K562 (cell line): ENCODE data around the gene MARK2. TPM values are rescaled to one million over a fixed set of nuclear protein-coding genes. Genes with fewer than 3 reads are reported as not detected.

Experiments
- ATAC-seq: fragments of 200-7000 bp; cut with Tn5 transposase; 3 replicates; pipeline ENCODE4 v1.9.1; 2020; ENCODE audit warnings: moderate library complexity
- BruUV-seq: library from RNA; stranded (reverse); fragments of 400-500 nt; replicated peaks from 2 replicates; lab custom pipeline; 2021; lab: Mats Ljungman, UMichigan
- CTCF ChIA-PET: fragments of 300-600 bp; formaldehyde crosslinking; extraction: SDS; loops from one replicate; lab custom pipeline; 2021; ENCODE audit warnings: low intra/inter-chr PET ratio; lab: Yijun Ruan, JAX
- POLR2A ChIA-PET: fragments of 300-600, 350-650 bp; sonication (Branson Sonifier 250); formaldehyde crosslinking; extraction: SDS; loops from one replicate; lab custom pipeline; 2021; ENCODE audit warnings: antibody characterized with exemption, inconsistent platforms; lab: Yijun Ruan, JAX
- DNase-seq, 4 experiments: peaks; one replicate each; pipeline versions ENCODE4 v3.0.0 to v3.0.0-alpha.2; 2011 to 2018; ENCODE audit warnings: low spot score in 3 of 4, mixed read lengths in 3 of 4; ENCODE audit errors: extremely low read depth in 1 of 4
- FAIRE-seq: peaks from 2 replicates; lab custom pipeline; 2011; peaks lifted over from hg19 to GRCh38; lab: Jason Lieb, UNC
- H2AFZ ChIP-seq: 2 replicates; pipeline ENCODE4 v1.6.0; 2011; ENCODE audit warnings: low read depth, low read length, control low read depth, inconsistent platforms
- H3K27ac ChIP-seq: fragments of 200-600 bp; 3 replicates; pipeline ENCODE4 v1.8.0; 2011; ENCODE audit warnings: low read depth, mild to moderate bottlenecking, control low read depth, inconsistent platforms, low read length, moderate library complexity, mixed read lengths; ENCODE audit errors: extremely low read depth
- H3K27me3 ChIP-seq, 2 experiments: fragments of 300-600 bp in 1 of 2; 2 replicates in 1 of 2; 3 replicates in 1 of 2; pipeline versions ENCODE4 v1.6.0 to v1.8.0; 2011; ENCODE audit warnings: inconsistent platforms in 2 of 2, low read length in 2 of 2, mild to moderate bottlenecking in 1 of 2, mixed read lengths in 1 of 2, moderate library complexity in 1 of 2; ENCODE audit not compliant: control insufficient read depth in 2 of 2, insufficient read depth in 2 of 2
- H3K36me3 ChIP-seq: fragments of 300-600 bp; 3 replicates; pipeline ENCODE4 v1.8.0; 2011; ENCODE audit warnings: mild to moderate bottlenecking, low read length, inconsistent platforms; ENCODE audit not compliant: control insufficient read depth, insufficient read depth
- H3K4me1 ChIP-seq, 2 experiments: fragments of 200-600 bp in 1 of 2; replicated peaks in 1 of 2; 2 replicates in 1 of 2; 3 replicates in 1 of 2; pipeline versions ENCODE4 v1.5.1 to v1.8.0; 2011; ENCODE audit warnings: inconsistent platforms in 2 of 2, low read length in 2 of 2, mild to moderate bottlenecking in 1 of 2, mixed read lengths in 1 of 2, moderate library complexity in 1 of 2; ENCODE audit not compliant: control insufficient read depth in 2 of 2, insufficient read depth in 2 of 2
- H3K4me2 ChIP-seq: 2 replicates; pipeline ENCODE4 v1.6.1; 2011; ENCODE audit warnings: low read length, control low read depth, inconsistent platforms, mixed read lengths; ENCODE audit not compliant: insufficient read depth
- H3K4me3 ChIP-seq: fragments of 200-600 bp; sonication (generic), shearing (Covaris generic); 2 replicates; pipeline ENCODE4 v1.5.1; 2016; ENCODE audit warnings: control low read depth, inconsistent platforms
- H3K79me2 ChIP-seq: fragments of 200-600 bp; 3 replicates; pipeline ENCODE4 v1.8.0; 2011; ENCODE audit warnings: low read length, inconsistent platforms; ENCODE audit not compliant: control insufficient read depth, insufficient read depth
- H3K9ac ChIP-seq, 2 experiments: 2 replicates each; pipeline versions ENCODE4 v1.6.0 to v1.6.1; 2011; ENCODE audit warnings: low read depth in 2 of 2, low read length in 2 of 2, control low read depth in 1 of 2, inconsistent platforms in 1 of 2, mild to moderate bottlenecking in 1 of 2, mixed read lengths in 1 of 2; ENCODE audit not compliant: insufficient read depth in 1 of 2
- H3K9me1 ChIP-seq: one replicate; pipeline ENCODE4 v1.6.0; 2011; ENCODE audit warnings: inconsistent platforms, mild to moderate bottlenecking, low read length, moderate library complexity; ENCODE audit not compliant: control insufficient read depth, insufficient read depth
- H3K9me3 ChIP-seq: replicated peaks from 2 replicates; pipeline ENCODE4 v1.5.1; 2011; ENCODE audit warnings: low read depth, low read length, inconsistent platforms; ENCODE audit not compliant: control insufficient read depth, insufficient read depth
- H4K20me1 ChIP-seq: replicated peaks from 2 replicates; pipeline ENCODE4 v1.6.1; 2011; ENCODE audit warnings: low read length, inconsistent platforms, mixed read lengths; ENCODE audit not compliant: control insufficient read depth, insufficient read depth
- HNRNPLL ChIP-seq: fragments of 200-400 bp; formaldehyde crosslinking; IDR thresholded peaks from 2 replicates; pipeline ENCODE4 v1.6.1; 2017; ENCODE audit warnings: low read length, low read depth, mild to moderate bottlenecking; ENCODE audit not compliant: poor library complexity, severe bottlenecking
- PKNOX1 ChIP-seq: fragments of 450-650 bp; IDR thresholded peaks from 2 replicates; pipeline ENCODE4 v1.6.1; 2016
- RBFOX2 ChIP-seq: fragments of 200-400 bp; formaldehyde crosslinking; IDR thresholded peaks from 2 replicates; pipeline ENCODE4 v1.6.1; 2017; ENCODE audit warnings: low read depth, mild to moderate bottlenecking, low read length, moderate library complexity
- TCF15 ChIP-seq: fragments of 250-450 bp; sonication (Bioruptor Pico); IDR thresholded peaks from 2 replicates; pipeline ENCODE4 v1.8.0; 2022; ENCODE audit warnings: moderate library complexity, mild to moderate bottlenecking, inconsistent platforms
- ZNF121 ChIP-seq: sonication (generic); formaldehyde crosslinking; conservative IDR thresholded peaks from 2 replicates; pipeline ENCODE4 v1.8.0; 2022; ENCODE audit warnings: missing genetic modification reagents
- WGBS: fragments of 100-300 bp; shearing (Covaris generic); methylation state at CpG from one replicate; pipeline ENCODE4 v1.1.6; 2016; ENCODE audit warnings: low coverage, mixed read lengths; ENCODE audit not compliant: insufficient coverage; ENCODE audit errors: missing lambda C conversion rate; 5-methylcytosine and 5-hydroxymethylcytosine counted together
- in situ Hi-C: fragments of 300-500 bp; cut with MboI; formaldehyde crosslinking; loops from 4 replicates; pipeline ENCODE4 v1.15.0; 2018; ENCODE audit warnings: inconsistent platforms, mixed read lengths
- intact Hi-C: fragments of 100-400 bp; cut with micrococcal nuclease; formaldehyde crosslinking; loops from 2 replicates; pipeline ENCODE4 v1.14.2; 2022
- polyA plus RNA-seq, 8 experiments: library from polyadenylated mRNA; depleted of rRNA in 4 of 8; stranded (reverse) in 5 of 8; unstranded in 3 of 8; fragments of >200 nt; fragmentation: Nextera tagmentation in 2 of 8; fragmentation: Illumina TruSeq in 1 of 8; extraction: Ambion mirVana in 2 of 8; extraction: Trizol in 1 of 8; gene quantifications; 2 replicates each; pipeline versions ENCODE4 v1.2.1 to v1.2.3, GENCODE V29; 2011 to 2014; ENCODE audit warnings: inconsistent platforms in 1 of 8, missing spikeins in 1 of 8
- total RNA-seq, 7 experiments: library from RNA; depleted of rRNA in 6 of 7; stranded (reverse); fragments of >200 nt in 6 of 7; fragmentation: Illumina TruSeq in 2 of 7; extraction: Trizol in 2 of 7; gene quantifications; 2 replicates each; pipeline versions ENCODE4 v1.2.1 to v1.2.3, GENCODE V29; 2011 to 2021; ENCODE audit warnings: low replicate concordance in 1 of 7

The MARK2 gene
- total and polyA plus RNA-seq, 9 of the 15 experiments (the other 6 are each of a cell fraction or from before 2014, with no cell fraction given) = 0.32 to 43.5 (median 15.1) TPM

GRCh38 chr11:63816732-63817131 lies 22.2 kb upstream of the MARK2 start:
- H3K27ac ChIP-seq = no peak overlapping the region
- TF ChIP-seq HNRNPLL (no peak), ZNF121 (CRISPR knock-in tag) (peak; percentile 84), TCF15 (no peak), RBFOX2 (no peak), PKNOX1 (no peak)
- peaks cover 40% of the 10 kb centered on the region for H3K79me2 ChIP-seq
- intact Hi-C loops (no loop called here), in situ Hi-C loops (no loop called here)
- ATAC-seq (no peak), DNase-seq (no peak), FAIRE-seq (no peak)
- H3K9ac ChIP-seq = no peak overlapping the region
- H3K4me1 ChIP-seq = peaks cover 22 to 26% of the 10 kb centered on the region in 2 experiments
- WGBS = 96% methylated on average over 3 of the region's 3 CpGs
- peaks cover 64% of the 10 kb centered on the region for H3K36me3 ChIP-seq
- ChIA-PET CTCF (no interaction called here), POLR2A (interaction anchor here (0.9 to 1.4 kb wide), 4 partner anchors 9 to 55 kb away, joined by 3 to 7 read pairs (median 4); partner anchors contain the start of gene MARK2)
- no peaks in the 10 kb centered on the region for H3K27me3 ChIP-seq
- no peaks in the 10 kb centered on the region for H3K9me3 ChIP-seq
- BruUV-seq = no TSS peak
- H3K9me1 ChIP-seq = peaks cover 2% of the 10 kb centered on the region
- H3K4me2 ChIP-seq = no peak overlapping the region
- H3K4me3 ChIP-seq = no peak overlapping the region
- H2AFZ ChIP-seq = no peak overlapping the region
- H4K20me1 ChIP-seq = peaks cover 13% of the 10 kb centered on the region; the same call in 1 of the 2 replicates
